SH-SY5Y (cell line): ENCODE results near the gene TMPRSS6.

Source experiments
- GATA2 ChIP-seq: IDR thresholded peaks from 2 replicates; pipeline ENCODE4 v1.6.1; 2011; ENCODE audit warnings: mild to moderate bottlenecking, low read depth, low read length
- GATA3 ChIP-seq: IDR thresholded peaks from 2 replicates; pipeline ENCODE4 v1.6.1; 2011; ENCODE audit warnings: low read depth, mild to moderate bottlenecking, low read length, moderate library complexity

Gene TMPRSS6

GRCh38 chr22:37054056-37054395, 55.5 kb downstream of the TMPRSS6 start:
- TF ChIP-seq GATA3 (no peak), GATA2 (no peak)

GRCh38 chr22:37053310-37054055, 56.0 kb downstream of the TMPRSS6 start:
- TF ChIP-seq GATA2 (no peak), GATA3 (no peak)

DNA sequence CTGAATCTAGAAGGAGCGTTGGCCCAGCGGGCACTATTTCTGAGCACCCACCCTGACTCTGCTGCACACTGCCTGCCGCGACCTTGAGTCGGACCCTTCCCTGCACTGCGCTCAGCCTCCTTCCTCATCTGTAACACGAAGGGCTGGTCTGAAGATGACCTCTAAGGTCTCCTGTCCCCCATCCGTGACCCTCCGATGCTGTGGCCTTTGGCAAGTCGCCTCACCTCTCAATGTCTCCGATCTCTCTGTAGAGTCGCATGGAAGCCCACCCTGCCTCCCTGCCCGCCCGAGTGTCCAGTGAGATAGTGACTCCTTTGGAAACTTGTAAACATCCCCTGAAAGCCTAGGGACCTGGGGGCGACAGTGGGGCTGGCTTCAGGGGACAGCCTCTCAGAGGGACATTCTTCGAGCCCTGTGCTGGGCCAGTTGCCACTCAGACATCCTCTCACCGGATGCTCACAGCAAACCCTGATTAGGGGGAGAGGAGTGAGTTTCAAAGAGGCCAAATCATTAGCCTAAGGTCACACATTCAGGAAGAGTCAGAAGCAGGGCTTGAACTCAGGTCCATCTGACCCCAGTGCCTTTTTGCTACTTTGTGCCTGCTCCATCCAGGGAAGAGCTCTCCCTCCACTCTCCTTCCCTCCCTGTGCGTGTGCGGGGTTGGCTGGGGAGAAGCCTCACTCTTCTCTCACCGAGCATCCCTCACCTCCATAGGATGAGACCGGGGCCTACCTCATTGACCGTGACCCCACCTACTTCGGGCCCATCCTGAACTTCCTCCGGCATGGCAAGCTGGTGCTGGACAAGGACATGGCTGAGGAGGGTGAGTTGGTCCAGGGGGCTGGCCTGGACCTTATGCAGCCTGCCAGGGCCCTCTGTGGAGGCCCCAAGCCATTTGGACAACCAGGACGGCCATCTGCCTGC, 56.9 kb downstream of the TMPRSS6 start:
- TF ChIP-seq GATA2 (no peak), GATA3 (no peak)

DNA sequence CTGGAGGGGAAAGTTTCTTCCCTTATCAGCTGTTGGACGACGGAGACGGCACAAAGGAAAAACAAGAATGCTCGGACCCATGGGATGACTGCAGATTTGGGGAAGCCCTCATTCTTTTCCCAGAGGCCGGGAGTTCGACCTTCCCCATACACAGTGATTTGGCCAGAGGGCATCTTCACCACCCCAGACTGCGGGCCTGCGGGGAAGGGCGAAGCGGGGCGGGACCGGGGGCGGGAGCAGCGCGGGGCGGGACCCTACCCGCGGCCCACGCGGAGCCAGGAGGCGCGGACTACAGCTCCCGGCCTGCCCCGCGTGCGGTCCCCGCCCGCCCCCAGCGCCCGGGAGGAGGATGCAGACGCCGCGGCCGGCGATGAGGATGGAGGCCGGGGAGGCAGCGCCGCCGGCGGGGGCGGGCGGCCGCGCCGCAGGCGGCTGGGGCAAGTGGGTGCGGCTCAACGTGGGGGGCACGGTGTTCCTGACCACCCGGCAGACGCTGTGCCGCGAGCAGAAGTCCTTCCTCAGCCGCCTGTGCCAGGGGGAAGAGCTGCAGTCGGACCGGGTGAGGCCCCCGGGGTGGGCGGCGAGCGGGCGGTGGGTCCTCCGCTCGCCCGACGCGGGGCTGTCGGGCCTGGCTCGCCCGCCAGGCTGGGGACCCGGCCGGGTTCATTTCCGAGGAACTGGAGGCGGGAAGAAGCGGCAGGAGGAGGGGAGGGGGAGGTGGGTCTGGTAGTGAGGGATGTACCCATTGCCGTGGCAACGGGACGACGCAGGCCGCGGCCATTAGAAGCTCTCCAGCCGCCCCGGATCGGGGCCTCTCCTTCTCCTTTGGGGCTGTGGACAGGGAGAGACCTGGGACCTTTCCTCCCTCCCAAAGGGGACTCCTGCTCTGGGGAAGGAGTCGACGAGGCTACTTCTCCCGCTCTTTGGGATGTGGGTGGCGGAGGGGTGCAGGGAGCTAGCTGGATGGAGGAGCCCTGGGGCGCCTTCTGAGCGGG, 57.8 kb downstream of the TMPRSS6 start, which contains the start of gene KCTD17:
KCTD17 (plus strand) TSS at position 352 of the 995 bp plus-strand sequence; CDS start at position 371, 19 bp downstream.
- TF ChIP-seq GATA3, result no peak
- TF ChIP-seq GATA2, result no peak

DNA sequence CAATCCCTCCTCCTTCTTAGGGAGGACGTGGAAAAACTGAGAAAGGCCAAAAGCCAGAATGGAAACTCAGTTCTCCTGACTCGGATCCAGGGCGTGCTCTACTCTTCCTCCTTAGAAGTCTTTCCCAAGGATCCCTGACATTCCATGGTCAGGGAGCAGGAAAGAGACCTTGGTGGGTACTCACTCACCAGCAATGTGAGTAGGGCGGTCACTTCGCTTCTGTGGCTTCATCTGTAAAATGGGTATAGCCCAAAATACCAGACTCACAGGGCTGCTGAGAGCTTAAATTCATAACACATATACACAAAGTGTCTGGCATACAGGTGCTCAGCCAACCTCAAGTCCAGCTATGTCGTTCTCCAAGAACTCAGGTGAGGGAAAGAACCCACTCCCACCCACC, 58.6 kb downstream of the TMPRSS6 start:
- TF ChIP-seq GATA3, result no peak
- no peak for TF ChIP-seq GATA2

DNA sequence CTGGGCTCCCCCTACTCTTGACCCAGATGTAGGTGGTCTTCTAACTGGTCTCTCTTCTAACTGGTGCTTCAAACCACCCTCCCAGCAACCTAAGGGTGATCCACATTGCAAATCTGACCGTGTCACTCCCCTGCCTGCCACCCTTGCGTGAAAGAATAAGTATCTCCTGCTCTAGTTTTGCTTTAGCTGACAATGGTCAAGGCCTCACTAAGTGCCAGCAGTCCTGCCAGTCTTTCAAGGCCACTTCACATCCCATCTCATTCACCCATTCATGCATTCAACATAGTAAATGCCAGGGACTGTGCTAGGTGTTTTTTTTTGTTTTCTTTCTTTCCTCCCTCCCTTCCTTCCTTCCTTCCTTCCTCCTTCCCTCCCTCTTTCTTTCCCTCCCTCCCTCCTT, 60.3 kb downstream of the TMPRSS6 start:
- TF ChIP-seq GATA3, result no peak
- TF ChIP-seq GATA2, result no peak

DNA sequence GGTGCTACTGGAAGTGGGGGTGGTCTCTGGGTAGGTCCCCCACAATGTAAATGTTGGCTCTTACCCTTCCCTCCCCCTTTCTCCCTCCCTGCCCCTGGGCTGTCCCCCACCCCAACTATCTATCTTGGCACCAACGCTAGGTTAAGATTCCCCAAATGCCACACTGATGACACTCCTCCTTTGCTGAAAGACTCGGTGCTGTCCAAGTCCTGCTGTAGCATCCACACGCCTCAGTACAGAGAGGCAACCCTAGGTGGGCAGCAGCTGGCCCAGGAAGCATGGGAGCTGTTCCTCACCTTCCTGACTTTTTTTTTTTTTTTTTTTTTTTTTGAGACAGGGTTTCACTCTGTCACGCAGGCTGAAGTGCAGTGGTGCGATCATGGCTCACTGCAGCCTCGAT, 61.4 kb downstream of the TMPRSS6 start:
- TF ChIP-seq GATA3 (no peak), GATA2 (no peak)

DNA sequence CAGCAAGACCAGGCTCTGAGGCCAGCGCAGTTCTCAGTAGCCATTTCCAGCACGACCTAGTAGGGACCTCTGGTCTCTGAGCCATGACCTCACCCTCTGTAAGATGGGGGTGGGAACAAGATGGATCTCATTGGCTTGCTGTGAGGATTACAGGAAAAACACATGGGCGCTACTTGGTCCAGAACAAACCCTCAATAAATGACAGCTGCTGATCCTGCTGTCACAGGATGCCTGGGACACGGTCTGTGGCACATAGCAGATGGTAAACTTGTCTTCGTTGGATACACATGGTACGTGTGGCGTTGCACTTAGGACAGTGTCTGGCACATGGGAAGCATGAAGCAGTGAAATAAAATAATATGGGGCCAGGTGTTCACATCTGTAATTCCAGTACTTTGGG, 62.5 kb downstream of the TMPRSS6 start:
- TF ChIP-seq GATA3, result no peak
- no peak for TF ChIP-seq GATA2

DNA sequence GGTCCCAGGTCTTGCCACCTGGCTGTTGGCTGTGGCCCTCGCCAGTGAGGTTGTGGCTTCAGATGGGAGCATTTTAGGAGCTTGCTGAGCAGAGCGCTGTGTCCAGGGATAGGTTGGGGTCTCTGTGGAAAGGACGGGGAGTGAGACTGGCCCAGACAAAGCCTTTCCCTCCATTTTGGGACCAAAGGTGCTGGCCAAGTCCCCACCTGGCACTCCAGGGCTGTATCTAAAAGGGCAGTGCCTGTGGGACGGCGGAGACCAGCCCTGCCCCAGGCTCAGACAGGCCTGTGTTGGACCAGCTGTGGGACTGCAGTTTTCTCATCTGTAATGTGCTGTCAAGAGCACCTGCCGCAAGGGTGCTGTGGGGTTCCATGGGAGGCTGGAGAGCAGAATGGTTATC, 62.9 kb downstream of the TMPRSS6 start:
- TF ChIP-seq GATA3 (no peak), GATA2 (no peak)

DNA sequence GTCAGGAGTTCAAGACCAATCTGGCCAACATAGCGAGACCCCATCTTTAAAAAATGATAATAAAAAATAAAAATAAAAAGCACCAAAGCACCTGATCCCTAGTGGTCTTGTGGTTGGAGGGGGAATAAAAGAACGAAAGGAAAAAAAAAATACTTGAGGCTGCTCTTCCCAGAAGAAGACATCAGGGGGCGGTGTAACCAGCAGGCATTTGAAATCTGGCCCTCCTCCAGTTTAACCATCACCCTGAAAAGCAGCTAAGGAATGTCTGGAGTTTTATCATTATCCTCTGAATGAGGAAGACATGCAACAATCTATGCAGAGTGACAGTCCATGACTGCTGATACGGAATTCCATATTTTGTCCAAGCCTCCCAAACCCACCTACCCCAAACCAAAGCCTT, 63.6 kb downstream of the TMPRSS6 start:
- no peak for TF ChIP-seq GATA2
- TF ChIP-seq GATA3, result no peak

DNA sequence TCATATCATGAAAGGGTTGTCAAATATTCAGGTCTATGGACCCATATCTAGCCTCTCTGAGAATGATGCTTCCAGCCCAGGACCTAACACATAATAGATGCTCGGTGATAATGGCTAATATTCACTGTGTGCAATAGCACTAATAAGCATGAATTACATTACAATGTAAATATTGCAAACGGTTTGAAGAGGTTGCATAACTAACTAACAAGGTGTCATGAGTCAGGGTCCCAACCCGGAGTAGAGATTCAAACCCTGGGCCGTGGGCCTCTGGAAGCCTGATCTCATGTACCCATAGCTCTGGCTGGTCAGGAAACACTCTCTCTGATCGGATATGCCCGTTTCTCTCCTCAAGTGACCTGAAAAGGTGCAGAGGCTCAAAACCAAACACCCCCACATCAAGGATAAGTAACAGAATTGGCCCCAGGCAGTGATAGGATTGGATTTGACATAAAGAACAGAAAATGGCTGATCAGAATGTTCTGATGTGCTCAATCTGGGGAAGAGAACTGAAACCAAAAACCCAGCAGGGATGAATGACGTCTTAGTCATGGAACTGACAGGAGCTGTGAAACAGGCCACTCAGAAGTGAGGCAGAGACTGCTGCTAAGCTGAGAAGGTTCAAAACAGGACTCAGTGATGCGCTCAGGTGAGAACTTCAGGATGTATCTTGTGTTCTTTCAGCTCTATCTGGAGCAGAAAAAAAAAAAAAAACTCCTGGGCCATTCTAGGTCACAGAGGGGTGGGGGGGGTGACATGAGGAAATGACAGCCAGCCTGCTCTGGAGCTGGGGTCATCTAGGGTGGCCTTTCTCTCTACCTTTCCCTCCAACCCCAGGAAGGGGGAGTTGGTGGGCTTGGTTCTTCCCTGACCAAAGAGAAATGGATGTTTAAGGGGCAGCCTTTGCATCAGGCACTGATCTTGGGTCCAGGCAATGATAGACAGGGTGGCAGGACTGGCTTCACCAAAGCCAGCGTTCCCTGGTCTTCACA, 64.6 kb downstream of the TMPRSS6 start:
- TF ChIP-seq GATA3 (no peak), GATA2 (no peak)

DNA sequence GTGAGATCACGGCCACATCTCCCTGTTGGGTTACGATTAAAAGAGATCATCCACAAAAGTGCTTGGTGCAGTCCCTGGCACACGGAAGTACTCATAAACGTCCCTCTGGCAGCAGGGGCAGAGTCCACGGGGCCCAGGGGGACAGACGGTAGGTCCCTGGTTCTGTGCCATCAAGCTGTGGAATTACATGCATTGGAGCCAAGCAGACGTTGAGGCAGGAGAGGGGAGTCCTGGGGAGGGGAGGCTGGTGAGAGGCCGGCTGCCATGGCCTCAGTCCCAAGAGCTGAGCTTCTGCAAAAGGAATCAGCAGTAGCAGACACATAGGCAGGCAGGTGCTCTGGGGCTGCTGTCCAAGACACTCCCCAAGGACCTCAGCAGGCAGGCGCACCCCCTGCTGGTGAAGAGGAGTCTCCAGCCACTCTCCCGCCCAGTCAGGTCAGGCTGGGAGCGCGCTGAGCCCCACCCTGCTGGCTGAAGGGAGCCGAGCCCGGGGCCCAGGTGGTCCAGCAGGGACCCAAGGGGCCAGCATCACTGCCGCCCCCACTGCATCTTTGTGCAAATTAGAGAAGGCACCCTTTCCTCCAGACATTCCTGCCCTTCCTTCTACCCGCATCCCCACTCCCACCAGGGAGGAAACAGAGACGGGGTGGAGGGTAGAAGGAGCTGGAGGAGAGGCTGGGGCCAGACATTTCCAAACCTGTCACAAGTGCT, 65.5 kb downstream of the TMPRSS6 start:
- TF ChIP-seq GATA2 (no peak), GATA3 (no peak)
